ENCODE data around the gene CEBPZOS.
"Not testable (repeated sequence)": the region's sequence is repeated elsewhere in the genome, so short reads cannot be mapped to it uniquely, and the experiment has no call there.

- TF ChIP-seq EZH2 (IDR thresholded peaks at IDR 0.05; ENCODE audit: borderline replicate concordance, low read depth, low read length, poor library complexity, severe bottlenecking); CTCF (conservative IDR thresholded peaks at IDR 0.05; ENCODE audit: low read depth, low read length): not testable (repeated sequence)
Observed at GRCh38 chr2:37206760-37207159, 10.5 kb downstream of the CEBPZOS start.

Measured in A673 (cell line).